Neural crest cell (in vitro differentiated cells): ENCODE data around the gene UBXN4. TPM values are rescaled to one million over a fixed set of nuclear protein-coding genes. Genes with fewer than 3 reads are reported as not detected.
A peak's percentile ranks its signal among the peaks of the same experiment; 100 is the strongest.
"Not testable (repeated sequence)": the region's sequence is repeated elsewhere in the genome, so short reads cannot be mapped to it uniquely, and the experiment has no call there.

ENCODE experiments used
- DNase-seq: peaks from one replicate; pipeline ENCODE4 v3.0.0; 2021; ENCODE audit warnings: low read depth, mixed read lengths, low spot score
- H3K27ac Mint-ChIP-seq: one replicate; pipeline ENCODE4 v1.8.0; 2021; ENCODE audit warnings: mild to moderate bottlenecking, mixed read lengths; ENCODE audit not compliant: unreplicated experiment
- H3K27me3 Mint-ChIP-seq: 2 replicates; pipeline ENCODE4 v1.8.0; 2021; ENCODE audit warnings: low read depth, mild to moderate bottlenecking, mixed read lengths
- H3K36me3 Mint-ChIP-seq: 2 replicates; pipeline ENCODE4 v1.8.0; 2021; ENCODE audit warnings: low read depth, mild to moderate bottlenecking, mixed read lengths
- H3K4me1 Mint-ChIP-seq: 2 replicates; pipeline ENCODE4 v1.8.0; 2021; ENCODE audit warnings: mixed read lengths
- H3K4me3 Mint-ChIP-seq: one replicate; pipeline ENCODE4 v1.8.0; 2021; ENCODE audit warnings: mild to moderate bottlenecking, mixed read lengths
- H3K9me3 Mint-ChIP-seq: 2 replicates; pipeline ENCODE4 v1.8.0; 2021; ENCODE audit warnings: mixed read lengths
- long read RNA-seq: library from polyadenylated mRNA; unstranded; transcript quantifications from one replicate; pipeline ENCODE4 v2.0.0, GENCODE V29; 2020
- total RNA-seq: library from RNA; stranded (reverse); gene quantifications from 2 replicates; pipeline ENCODE4 v1.2.1, GENCODE V29; 2021
- TF ChIP-seq, protein P1 (sequence below): fragments of 200-600 bp; sonication (generic); conservative IDR thresholded peaks from 2 replicates; pipeline ENCODE4 v1.5.0; 2021; ENCODE audit warnings: antibody characterized with exemption, mild to moderate bottlenecking

The UBXN4 gene, protein sequence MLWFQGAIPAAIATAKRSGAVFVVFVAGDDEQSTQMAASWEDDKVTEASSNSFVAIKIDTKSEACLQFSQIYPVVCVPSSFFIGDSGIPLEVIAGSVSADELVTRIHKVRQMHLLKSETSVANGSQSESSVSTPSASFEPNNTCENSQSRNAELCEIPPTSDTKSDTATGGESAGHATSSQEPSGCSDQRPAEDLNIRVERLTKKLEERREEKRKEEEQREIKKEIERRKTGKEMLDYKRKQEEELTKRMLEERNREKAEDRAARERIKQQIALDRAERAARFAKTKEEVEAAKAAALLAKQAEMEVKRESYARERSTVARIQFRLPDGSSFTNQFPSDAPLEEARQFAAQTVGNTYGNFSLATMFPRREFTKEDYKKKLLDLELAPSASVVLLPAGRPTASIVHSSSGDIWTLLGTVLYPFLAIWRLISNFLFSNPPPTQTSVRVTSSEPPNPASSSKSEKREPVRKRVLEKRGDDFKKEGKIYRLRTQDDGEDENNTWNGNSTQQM
- 79.0 and 90.6 TPM in 2 replicates for total RNA-seq
- long read RNA-seq, full-length matches to known transcripts = 32 of 111 reads
- long read RNA-seq, partial matches to known transcripts = 32 of 111 reads
- long read RNA-seq, other reads (novel, unspliced or antisense) = 47 of 111 reads

DNA sequence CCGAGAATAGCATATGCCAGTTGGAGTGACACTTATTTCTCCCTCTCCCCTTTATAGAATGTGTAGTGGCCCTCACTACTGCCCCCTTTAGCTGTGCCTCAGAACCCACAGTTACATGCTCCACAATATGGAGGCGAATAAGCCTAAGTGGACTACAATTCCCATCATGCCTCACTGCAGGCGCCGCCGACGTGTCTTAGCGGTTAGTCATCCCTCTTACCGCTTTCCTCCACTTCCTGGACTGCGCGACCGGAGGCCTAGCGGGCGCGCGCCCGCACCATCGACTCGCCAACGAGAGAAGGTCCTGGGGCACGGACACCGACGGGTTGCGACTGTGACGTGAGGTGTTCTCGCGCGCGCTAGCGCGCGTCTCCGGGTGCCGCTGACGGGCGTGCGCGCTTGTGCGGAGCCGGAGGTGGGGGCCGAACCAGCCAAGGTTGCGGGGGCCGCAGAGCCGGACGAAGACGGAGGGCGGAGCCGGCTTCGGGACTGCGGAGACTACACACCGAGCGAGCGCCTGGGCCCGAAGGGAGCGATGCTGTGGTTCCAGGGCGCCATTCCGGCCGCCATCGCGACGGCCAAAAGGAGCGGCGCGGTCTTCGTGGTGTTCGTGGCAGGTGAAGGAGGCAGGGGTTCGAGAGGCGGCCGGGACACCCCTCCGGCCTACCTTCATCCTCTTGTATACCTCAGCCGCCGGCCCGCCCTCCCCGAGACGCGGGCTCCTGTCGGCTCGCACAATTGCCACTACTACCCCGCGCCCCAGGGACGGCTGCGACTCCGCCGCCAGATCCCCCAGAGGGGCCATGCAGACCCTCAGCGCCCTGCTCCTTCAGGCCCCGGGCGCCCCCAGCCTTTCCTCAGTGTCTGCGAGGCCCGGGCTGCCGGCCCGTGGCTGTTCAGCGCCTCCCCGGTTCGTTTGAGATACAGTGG is at the start of gene UBXN4:
UBXN4 (plus strand) TSS at position 461 of the 930 bp plus-strand sequence; CDS start at position 536, 75 bp downstream.
- H3K36me3 Mint-ChIP-seq = peaks cover 3% of the 10 kb centered on the region
- peak within 1 kb of the TSS; percentile 100 for H3K27ac Mint-ChIP-seq
- TF ChIP-seq, protein P1, sequence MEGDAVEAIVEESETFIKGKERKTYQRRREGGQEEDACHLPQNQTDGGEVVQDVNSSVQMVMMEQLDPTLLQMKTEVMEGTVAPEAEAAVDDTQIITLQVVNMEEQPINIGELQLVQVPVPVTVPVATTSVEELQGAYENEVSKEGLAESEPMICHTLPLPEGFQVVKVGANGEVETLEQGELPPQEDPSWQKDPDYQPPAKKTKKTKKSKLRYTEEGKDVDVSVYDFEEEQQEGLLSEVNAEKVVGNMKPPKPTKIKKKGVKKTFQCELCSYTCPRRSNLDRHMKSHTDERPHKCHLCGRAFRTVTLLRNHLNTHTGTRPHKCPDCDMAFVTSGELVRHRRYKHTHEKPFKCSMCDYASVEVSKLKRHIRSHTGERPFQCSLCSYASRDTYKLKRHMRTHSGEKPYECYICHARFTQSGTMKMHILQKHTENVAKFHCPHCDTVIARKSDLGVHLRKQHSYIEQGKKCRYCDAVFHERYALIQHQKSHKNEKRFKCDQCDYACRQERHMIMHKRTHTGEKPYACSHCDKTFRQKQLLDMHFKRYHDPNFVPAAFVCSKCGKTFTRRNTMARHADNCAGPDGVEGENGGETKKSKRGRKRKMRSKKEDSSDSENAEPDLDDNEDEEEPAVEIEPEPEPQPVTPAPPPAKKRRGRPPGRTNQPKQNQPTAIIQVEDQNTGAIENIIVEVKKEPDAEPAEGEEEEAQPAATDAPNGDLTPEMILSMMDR = peak; percentile 70
- no peaks in the 10 kb centered on the region for H3K27me3 Mint-ChIP-seq
- peaks cover 3% of the 10 kb centered on the region for H3K9me3 Mint-ChIP-seq
- peak; percentile 85 for DNase-seq
- H3K4me1 Mint-ChIP-seq = peaks cover 27% of the 10 kb centered on the region
- H3K4me3 Mint-ChIP-seq = peak within 1 kb of the TSS; percentile 96

DNA sequence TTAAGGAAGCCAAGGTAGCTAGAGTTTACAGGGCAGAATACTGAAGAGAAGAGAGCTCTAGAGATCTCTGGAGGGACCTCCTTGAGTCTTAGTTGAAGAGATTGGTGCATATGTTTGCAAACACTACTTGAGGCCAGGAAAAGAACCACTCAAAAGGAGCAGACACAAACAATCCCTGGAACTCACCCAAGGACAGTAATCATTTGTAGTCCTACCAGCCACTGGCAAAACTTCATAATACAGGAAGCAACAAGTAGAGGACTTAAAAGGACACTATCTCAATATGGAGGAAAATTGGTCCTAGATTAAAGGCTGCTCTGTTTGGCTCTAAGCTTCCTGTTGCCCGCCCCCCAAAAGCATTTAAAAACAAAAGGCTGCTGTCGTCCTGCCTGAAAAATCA is 46.9 kb upstream of the UBXN4 start:
- Mint-ChIP-seq H3K27ac (peak overlapping the region; percentile 9), H3K4me1 (peaks cover 16% of the 10 kb centered on the region), H3K4me3 (no peak overlapping the region), H3K36me3 (peaks cover 13% of the 10 kb centered on the region), H3K9me3 (no peaks in the 10 kb centered on the region), H3K27me3 (no peaks in the 10 kb centered on the region)
- no peak for DNase-seq
- TF ChIP-seq, protein P1 = no peak

DNA sequence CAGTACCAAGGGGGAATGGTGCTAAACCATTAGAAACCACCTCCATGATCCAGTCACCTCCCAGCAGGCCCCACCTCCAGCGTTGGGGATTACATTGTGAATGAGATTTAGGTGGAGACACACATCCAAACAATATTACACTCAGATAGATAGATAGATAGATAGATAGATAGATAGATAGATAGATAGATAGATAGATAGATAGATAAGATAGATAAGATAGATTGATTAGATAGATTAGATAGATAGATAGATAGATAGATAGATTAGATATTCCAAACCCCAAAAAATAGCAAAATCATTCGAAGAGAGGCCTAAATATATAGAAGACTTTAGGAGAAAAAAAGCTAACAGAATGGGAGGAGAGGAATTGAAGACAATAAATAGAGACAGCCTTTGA is 42.8 kb upstream of the UBXN4 start:
- H3K27me3 Mint-ChIP-seq = no peaks in the 10 kb centered on the region
- TF ChIP-seq, protein P1 = no peak
- no peak overlapping the region for H3K27ac Mint-ChIP-seq
- H3K36me3 Mint-ChIP-seq = peaks cover 13% of the 10 kb centered on the region
- H3K9me3 Mint-ChIP-seq = no peaks in the 10 kb centered on the region
- peaks cover 13% of the 10 kb centered on the region for H3K4me1 Mint-ChIP-seq
- no peak overlapping the region for H3K4me3 Mint-ChIP-seq
- no peak for DNase-seq

DNA sequence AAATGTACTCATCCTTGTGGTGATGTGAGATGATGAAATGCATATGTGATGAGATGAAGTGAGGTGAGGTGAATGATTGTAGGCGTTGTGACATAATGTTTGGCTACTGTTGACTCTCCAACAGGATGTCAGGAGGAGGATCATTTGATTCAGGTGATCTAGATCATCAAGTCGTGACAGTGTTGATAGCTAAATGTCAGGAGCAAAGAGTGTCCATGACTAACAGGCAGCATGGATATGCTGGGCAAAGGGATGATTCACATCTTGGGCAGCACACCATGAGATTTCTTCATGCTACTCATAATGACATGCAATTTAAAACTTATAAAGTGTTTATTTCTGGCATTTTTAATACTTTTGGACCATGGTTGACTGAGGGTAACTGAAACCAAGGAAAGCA is 40.2 kb upstream of the UBXN4 start:
- no peak for DNase-seq
- TF ChIP-seq, protein P1 = no peak
- H3K4me3 Mint-ChIP-seq = no peak overlapping the region
- H3K9me3 Mint-ChIP-seq = no peaks in the 10 kb centered on the region
- H3K36me3 Mint-ChIP-seq = no peaks in the 10 kb centered on the region
- H3K27ac Mint-ChIP-seq = no peak overlapping the region
- no peaks in the 10 kb centered on the region for H3K4me1 Mint-ChIP-seq
- no peaks in the 10 kb centered on the region for H3K27me3 Mint-ChIP-seq

DNA sequence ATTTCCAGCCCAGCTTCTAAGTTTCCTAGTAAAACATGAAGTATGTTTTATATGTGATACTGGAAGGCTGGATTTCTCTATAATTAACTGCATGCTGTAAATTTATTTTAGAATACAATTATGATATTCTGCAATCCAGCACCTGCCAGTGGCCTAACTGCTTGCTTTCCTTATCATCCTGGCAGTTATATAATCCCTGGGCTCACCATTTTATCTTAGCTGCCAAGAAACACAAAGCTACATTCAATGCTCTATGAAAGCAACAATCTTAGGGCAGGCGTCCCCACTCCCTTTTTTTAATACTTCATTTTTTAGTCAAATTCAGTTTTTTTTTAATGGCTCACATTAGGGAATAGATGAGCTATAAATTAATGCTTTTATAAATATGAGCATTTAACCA is 38.4 kb upstream of the UBXN4 start:
- Mint-ChIP-seq H3K36me3 (no peaks in the 10 kb centered on the region), H3K4me3 (no peak overlapping the region), H3K9me3 (no peaks in the 10 kb centered on the region), H3K27ac (no peak overlapping the region), H3K4me1 (no peaks in the 10 kb centered on the region), H3K27me3 (no peaks in the 10 kb centered on the region)
- DNase-seq = no peak
- TF ChIP-seq, protein P1 = no peak

DNA sequence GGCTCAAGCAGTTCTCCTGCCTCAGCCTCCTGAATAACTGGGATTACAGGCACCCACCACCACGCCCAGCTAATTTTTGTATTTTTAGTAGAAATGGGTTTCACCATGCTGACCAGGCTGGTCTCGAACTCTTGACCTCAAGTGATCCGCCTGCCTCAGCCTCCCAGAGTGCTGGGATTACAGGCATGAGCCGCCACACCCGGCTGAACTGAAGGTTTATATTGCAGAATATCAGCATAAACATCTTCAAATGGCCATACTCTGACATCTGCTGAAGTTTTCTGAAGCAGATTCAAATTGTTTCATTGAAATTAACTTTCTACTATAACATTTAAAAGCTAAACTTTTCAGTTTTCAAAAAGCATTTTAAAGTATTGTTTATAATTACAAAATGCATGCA is 37.6 kb upstream of the UBXN4 start:
- H3K27me3 Mint-ChIP-seq, H3K4me3 Mint-ChIP-seq: not testable (repeated sequence)

More for the DNA sequence above, 37.6 kb upstream of the UBXN4 start:
- not testable (repeated sequence) for DNase-seq, H3K36me3 Mint-ChIP-seq, H3K4me1 Mint-ChIP-seq, H3K27ac Mint-ChIP-seq, H3K9me3 Mint-ChIP-seq
